Erythroblast (primary cell): ENCODE results near the gene IL17B.

Experiments used
- DNase-seq, 2 experiments: peaks; one replicate each; lab custom pipeline; 2025; lab: John Stamatoyannopoulos, UW
- GATA1 ChIP-seq: IDR thresholded peaks from 2 replicates; pipeline ENCODE4 v1.6.1; 2011; ENCODE audit warnings: low read depth, mild to moderate bottlenecking, control low read depth, low read length, moderate library complexity
- POLR2A ChIP-seq: IDR thresholded peaks from 2 replicates; pipeline ENCODE4 v1.6.1; 2011; ENCODE audit warnings: mild to moderate bottlenecking, low read length

The IL17B gene

DNA sequence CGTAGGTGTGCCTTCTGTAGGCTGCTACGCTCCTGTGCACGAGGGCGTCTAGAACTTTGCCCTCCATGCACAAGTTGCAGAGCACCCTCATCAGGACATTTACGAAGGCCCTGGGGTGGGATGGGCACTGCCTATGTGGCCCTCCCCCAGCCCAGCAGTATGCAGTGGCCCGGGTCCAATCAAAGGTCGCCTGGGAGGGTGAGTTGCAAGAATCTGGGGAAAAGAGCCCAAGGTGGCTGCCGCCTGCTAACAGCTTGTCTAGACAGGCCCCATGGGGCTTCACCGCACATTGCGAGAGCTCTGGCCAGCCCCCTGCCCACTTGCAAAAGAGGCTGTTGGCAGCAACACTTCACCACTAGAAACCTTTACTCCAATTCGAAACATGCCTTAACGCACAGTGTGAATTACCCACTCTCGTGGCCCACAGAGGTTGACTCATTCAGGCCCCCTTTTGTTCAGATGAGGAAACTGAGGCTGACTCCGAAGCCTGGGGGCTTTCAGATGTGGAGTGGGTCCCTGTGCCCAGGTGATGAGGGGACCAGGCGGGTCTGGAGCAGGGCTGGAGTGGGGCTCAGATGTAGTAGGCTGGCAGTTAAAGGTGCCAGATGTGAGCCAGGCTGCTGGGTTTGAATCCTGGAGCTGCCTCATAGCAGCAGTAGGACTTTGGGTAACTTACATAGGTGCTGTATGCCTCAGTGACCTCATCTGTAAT lies 31.8 kb upstream of the IL17B start:
- TF ChIP-seq POLR2A: no peak
- TF ChIP-seq GATA1: no peak

DNA sequence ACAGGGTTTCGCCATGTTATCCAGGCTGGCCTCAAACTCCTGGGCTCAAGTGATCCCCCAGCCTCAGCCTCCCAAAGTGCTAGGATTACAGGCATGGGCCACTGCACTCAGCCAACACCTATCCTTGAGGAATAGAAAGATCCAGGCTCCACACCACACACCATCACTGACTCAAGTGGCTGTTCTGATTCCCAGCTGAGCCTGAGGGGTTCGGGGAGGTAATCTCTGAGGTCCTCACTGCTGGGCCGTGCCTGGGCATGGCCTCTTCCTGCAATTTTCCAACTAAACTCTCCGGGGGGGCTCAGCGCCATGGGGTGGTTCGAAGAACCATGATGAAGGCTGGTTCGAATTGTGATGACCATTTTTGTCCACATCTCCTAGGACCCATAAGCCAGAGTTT lies 31.0 kb upstream of the IL17B start:
- TF ChIP-seq POLR2A (no peak), GATA1 (no peak)
- DNase-seq: no peak

More for the DNA sequence above, 31.8 kb upstream of the IL17B start:
- DNase-seq: no peak

DNA sequence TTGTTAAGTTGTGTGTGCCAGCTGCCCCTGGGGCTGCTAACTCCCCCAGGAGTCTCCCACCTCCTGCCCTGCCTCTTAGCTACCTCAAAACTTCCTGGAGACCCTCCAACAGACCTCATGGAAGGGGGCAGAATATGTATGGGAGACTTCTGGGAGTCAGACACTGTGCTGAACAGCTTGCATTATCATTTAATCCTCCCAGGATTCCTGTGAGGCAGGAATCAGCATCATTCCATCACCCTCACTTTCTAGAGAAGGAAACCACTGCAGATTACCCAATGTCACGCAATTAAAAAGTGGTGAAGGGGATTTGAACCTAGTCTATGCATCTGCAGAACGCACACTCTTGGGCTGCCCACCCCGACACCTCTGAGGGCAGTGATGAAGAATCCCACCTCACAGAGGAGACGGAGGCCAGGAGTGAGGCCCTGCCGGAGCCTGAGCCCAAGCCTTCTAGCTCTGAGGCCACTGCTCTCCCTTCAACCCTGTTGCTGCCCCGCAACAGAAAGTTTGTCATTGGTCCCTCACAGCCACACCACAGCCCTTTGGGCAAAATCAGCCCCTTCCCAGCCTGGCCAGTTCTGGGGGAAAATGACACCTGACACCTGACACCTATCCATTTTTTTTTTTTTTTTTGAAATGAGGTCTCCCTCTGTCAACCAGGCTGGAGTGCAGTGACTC lies 30.3 kb upstream of the IL17B start:
- no peak for DNase-seq
- TF ChIP-seq POLR2A (no peak), GATA1 (no peak)

DNA sequence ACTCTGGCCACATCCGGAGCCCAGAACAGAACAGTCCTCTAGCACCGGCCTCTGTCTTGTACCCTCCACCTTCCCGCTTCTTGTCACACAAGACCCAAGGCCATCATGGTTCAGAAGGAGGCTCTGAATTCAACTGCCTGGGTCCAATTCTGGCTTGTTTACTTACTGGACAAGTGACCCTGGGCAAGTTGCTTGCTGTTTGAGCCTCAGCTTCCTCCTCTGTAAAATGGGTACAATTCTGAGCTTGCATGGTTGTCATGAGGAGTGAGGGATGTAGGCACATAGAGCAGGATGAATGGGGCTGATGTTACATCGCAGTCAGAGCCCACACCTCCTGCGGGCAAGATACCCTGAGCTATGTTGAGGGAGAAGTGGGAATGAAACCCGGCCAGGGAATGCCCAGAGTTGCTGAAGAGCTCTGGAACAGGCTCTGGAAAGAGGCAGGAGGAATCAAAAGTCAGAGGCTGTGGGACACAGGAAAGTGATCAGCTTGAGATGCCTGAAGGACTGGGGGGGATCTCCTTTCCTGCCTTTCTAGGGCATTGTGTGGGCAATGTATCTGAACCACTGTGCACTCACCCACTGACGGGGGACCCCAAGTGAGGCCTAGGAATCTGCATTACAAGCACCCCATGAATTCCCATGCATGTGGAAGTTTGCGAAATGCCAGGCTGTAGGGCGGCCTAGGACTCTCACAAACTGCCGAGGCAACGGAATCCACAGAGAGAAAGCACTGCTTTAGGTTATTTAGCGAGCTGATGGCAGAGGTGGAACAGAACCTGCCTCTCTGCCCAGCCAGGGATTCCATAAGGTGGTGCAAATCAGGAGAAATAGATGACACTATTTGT lies 29.4 kb upstream of the IL17B start:
- DNase-seq: no peak

DNA sequence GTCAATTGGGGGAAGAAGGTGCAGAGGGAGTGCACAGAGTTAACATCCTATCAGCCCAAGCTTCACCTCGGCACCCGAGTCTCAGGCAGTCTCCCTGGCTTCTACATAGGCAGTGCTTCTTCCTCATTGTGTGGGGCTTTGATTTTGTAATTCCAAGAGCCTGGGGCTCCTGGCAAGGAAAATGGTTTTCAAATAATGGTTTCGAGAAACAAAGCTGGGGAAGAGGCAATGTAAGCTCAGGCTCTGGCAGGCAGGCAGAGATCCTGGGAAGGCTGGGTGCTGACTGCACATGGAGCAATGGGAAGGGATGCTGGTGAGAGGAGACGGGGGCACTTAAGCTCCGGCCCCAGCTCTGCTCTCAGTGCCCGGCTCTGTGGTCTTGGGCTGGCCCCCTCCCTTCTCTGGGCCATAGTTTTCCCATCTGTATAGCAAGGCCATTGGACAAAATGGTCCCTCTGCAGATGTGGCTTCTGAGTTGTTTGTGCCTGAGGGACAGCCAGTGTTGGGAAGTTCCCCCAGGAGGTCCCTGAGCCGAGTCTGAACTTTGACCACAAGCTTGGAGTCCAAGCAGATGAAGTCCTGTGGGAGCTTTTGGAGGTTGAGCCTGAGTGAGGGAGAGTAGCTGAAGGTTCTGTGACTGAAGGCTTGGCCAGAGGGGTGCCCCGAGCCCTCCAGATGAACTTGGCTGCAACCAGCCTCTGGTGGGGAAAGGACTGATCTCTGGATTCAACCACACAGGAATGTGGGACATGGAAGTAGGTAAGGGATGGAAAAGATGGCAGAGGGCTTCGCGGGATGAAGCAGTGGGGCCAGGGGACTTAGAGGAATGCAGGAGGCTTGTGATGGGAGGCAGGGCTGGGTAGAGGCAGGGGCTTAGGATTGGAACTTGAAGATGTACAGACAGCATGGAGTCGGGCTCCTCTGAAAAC lies 28.5 kb upstream of the IL17B start:
- TF ChIP-seq POLR2A (no peak), GATA1 (no peak)
- DNase-seq: no peak

More for the DNA sequence above, 29.4 kb upstream of the IL17B start:
- no peak for TF ChIP-seq GATA1

DNA sequence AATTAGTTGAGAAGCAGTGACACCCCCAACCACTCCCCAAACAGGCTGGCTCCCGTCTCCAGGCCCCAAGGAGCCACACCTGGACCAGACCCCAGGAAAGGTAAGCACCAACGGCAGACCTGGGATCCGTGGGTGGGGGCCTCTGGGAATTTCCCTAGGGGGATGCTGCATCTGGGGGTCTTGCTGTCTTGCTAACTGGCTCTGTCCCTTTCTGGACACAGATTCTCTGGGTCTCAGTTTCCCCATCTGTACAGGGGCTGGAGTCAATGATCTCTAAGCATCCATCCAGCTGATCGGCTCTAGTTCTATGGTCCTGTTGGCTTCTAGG lies 27.9 kb upstream of the IL17B start:
- no peak for DNase-seq
- no peak for TF ChIP-seq POLR2A
- TF ChIP-seq GATA1: no peak

DNA sequence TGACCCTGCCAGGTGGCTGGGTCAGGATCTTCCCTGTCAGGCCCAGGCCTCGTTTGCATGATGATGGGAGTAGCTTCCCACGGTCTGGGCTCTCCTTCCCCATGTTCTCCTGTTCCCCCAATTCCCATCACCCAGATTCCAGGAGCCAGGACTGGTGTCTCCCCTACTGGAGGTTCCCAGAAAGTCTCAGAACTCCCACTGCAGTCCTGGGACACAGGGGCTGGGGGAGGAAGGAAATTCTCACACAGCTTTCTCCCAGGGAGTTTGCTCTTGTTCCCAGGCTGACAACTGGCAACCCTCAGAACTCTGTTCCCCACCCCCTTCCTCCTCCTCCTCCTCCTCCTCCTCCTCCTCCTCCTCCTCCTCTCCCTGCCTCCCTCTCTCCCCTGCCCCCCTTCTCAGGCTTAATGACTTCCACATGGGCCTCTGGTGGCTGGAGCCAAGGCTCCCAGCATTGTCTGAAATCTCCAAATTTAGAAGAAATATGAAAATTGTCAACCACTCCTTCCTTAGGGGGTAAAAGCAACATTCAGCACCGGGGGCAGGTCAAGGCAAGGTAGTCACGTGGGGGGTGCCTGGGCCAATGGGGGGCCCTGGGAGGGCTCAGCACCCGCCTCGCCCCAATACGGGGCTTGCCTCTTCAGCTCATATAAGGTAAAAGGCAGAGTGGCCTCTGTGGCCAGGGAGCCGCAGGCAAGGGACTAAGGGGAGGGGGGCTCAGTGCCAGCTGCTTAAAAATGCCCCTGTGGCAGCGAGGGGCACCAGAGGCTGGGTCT lies 27.3 kb upstream of the IL17B start:
- DNase-seq: no peak
- TF ChIP-seq GATA1 (no peak), POLR2A (no peak)

DNA sequence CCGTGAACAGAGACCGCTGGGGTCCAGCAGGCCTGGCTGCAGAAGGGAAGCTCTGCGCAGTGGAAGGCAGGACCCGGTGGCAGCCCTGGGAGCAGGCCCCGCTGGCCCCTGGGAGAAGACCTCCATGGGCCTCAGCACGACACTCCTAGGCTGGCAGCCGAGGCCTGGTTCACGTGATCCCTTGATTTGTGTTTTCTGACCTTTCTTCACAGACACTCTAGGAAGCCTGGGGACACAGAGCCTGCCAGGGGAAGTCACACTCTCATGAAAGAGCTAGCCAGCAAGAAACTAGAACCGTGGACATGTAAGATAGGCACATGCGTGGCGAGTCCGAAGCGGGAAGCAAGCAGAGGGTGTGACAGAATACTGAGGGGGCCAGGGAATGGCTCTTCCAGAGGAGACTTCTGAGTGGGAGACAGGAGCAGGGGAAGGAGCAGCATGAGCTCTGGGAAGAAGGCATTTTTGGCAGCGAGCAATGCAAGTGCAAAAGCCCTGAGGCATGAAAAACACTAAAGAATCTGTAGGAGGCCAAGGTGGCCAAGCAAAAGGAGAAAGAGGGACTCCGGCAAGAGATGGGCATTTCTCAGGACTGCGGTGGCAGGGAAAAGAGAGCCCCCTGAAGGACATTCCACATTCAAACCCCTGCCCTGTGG lies 26.6 kb upstream of the IL17B start:
- TF ChIP-seq GATA1 (no peak), POLR2A (no peak)
- no peak for DNase-seq

DNA sequence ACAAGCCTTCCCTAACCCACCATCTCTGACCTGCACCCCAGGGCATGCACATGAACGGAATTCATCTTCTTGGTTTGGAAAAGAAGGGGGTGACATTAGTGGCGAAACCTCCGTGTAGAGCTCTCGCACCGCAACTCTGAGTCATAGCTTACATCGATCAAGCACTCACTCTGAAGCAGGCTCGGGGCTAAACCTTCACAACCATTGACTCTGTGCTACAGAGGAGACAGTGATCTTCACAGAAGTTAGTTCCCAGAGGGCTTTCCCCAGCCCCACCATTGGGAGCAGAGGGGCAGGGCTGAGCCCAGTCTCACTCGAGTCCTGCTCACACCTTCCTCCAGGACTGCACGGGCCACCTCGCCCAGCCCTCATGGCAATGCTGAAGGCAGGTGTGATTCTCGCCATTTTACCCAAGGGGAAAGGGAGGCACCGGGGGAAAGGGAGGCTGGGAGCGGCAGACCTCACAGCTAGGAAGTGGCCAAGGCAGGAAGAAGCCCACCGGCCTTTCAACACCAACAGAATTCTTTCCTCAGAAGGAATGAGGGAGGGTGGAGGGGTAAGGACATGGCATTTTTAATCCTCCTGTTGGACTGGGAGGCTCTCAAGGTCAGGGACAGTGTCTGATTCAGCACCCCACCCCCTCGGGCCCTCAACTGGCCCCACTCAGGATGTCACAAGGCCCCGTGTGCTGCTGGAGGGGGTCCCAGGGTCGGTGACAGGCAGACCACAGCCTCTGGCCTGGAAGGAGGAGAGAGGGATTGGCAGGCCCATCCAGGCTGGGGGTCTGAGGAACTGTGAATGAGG lies 25.9 kb upstream of the IL17B start:
- DNase-seq: no peak

DNA sequence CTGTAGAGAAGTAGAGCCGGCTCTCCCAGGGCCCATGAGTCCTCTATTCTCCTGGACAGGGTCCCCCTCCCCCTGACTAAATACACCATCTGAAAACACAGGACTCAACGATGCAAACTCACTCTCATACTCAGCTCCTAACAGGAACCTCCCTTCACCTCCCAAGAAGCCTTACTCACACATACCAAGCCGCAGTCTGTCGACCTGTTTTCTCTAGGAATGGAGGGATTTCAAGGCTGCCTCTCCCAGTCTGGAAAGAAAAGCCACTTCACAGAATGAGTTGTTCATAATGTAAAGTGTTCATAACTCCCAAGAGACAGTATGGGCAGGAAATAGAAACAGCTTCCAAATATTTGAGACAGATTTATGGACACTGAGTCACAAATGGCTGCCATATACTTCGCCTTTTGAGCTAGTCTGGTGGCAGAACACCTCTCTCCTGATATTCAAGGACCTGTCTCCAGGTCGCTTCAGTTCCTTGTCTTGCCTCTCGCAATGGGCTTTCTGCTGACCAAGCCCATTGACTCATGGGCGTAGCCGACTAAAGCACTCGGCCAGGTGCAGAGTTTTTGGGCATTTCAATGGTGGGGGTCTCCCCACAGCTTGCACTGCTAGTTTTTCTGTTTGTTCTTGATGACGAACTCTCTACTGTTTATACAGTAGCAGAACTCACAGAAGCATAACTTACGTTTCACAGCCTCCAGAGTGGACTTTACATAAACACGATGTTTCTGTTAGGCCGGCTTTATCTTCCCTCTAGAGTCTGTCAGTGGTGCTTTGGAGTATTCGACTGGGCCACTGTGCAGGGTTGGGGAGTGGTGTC lies 25.0 kb upstream of the IL17B start:
- TF ChIP-seq GATA1 (no peak), POLR2A (no peak)
- no peak for DNase-seq

More for the DNA sequence above, 25.9 kb upstream of the IL17B start:
- TF ChIP-seq POLR2A: no peak
- no peak for TF ChIP-seq GATA1

DNA sequence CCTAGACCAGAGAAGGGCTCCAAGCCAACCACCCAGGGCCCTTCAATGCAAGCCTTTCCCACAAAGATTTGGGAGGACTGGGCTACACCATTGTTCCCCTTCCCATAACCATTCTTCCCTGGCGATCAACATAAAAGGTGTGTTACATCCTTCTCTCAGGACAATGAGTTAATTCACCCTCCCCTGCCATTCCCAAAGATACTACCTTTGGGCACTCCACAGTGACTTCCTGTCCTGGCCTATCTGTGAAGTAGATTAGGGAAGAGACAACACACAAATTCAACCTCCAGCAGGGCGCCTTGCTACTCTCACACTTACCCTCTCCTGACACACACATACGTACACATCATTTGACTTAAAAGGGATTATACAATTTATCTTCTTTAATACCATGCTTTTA lies 23.2 kb upstream of the IL17B start:
- no peak for DNase-seq

More for the DNA sequence above, 23.2 kb upstream of the IL17B start:
- TF ChIP-seq POLR2A (no peak), GATA1 (no peak)
